AG09319 (cell line): Measurements from ENCODE around the gene UBE2J2.

Source experiments
- DNase-seq: peaks from one replicate; pipeline ENCODE4 v3.0.0-alpha.2; 2010; ENCODE audit warnings: low read depth; ENCODE audit errors: extremely low read depth
- CTCF ChIP-seq: IDR thresholded peaks from 2 replicates; pipeline ENCODE4 v1.5.1; 2011; ENCODE audit warnings: low read depth, mild to moderate bottlenecking, inconsistent platforms, low read length, moderate library complexity

The UBE2J2 gene

GRCh38 chr1:1234180-1234808, 39.4 kb downstream of the UBE2J2 start:
- no peak for DNase-seq

GRCh38 chr1:1233567-1233892, 40.1 kb downstream of the UBE2J2 start:
- no peak for DNase-seq
- no peak for TF ChIP-seq CTCF

More at GRCh38 chr1:1234180-1234808, 39.4 kb downstream of the UBE2J2 start:
- no peak for TF ChIP-seq CTCF

GRCh38 chr1:1232796-1233566, 40.7 kb downstream of the UBE2J2 start:
- DNase-seq = no peak

GRCh38 chr1:1232208-1232795, 41.4 kb downstream of the UBE2J2 start, which contains the start of gene B3GALT6:
TSS of gene B3GALT6 (plus strand) at chr1:1232237. CDS start at chr1:1232279, 42 bp downstream.
- no peak for TF ChIP-seq CTCF

More at GRCh38 chr1:1232796-1233566, 40.7 kb downstream of the UBE2J2 start:
- TF ChIP-seq CTCF = no peak

GRCh38 chr1:1231400-1232207, 42.0 kb downstream of the UBE2J2 start, which contains the start of gene SDF4:
TSS of gene SDF4 (minus strand) at chr1:1232001. CDS start at chr1:1228772, 3,229 bp downstream.
- TF ChIP-seq CTCF = no peak

More at GRCh38 chr1:1232208-1232795, 41.4 kb downstream of the UBE2J2 start, which contains the start of gene B3GALT6:
- DNase-seq = no peak

GRCh38 chr1:1230656-1231399, 42.8 kb downstream of the UBE2J2 start:
- TF ChIP-seq CTCF = peak; percentile 32
- DNase-seq = peak; percentile 23

More at GRCh38 chr1:1231400-1232207, 42.0 kb downstream of the UBE2J2 start, which contains the start of gene SDF4:
- DNase-seq = peak; percentile 92
